ENCODE results near the gene MICALL2.

The MICALL2 gene

GRCh38 chr7:1433128-1433920 lies 25.9 kb downstream of the MICALL2 start:
- no peak for DNase-seq (ENCODE audit: low spot score)

GRCh38 chr7:1432411-1433082 lies 26.7 kb downstream of the MICALL2 start:
- DNase-seq (ENCODE audit: low spot score), result peak; percentile 92

- DNase-seq (ENCODE audit: low spot score), result no peak
These were observed 27.5 kb downstream of the MICALL2 start for GRCh38 chr7:1431634-1432380.

- DNase-seq (ENCODE audit: low spot score), result no peak
These were observed 28.0 kb downstream of the MICALL2 start for GRCh38 chr7:1431226-1431625.

- DNase-seq (ENCODE audit: low spot score), result no peak
These were observed 29.0 kb downstream of the MICALL2 start for GRCh38 chr7:1430056-1430845.

GRCh38 chr7:1428941-1429501 lies 30.2 kb downstream of the MICALL2 start:
- no peak for DNase-seq (ENCODE audit: low spot score)

- DNase-seq (ENCODE audit: low spot score), result no peak
These were observed 32.1 kb downstream of the MICALL2 start for GRCh38 chr7:1427064-1427657.

GRCh38 chr7:1426474-1426873 lies 32.8 kb downstream of the MICALL2 start:
- DNase-seq (ENCODE audit: low spot score), result no peak

GRCh38 chr7:1425292-1426136 lies 33.8 kb downstream of the MICALL2 start:
- DNase-seq (ENCODE audit: low spot score), result peak; percentile 92

- DNase-seq (ENCODE audit: low spot score), result no peak
These were observed 35.2 kb downstream of the MICALL2 start for GRCh38 chr7:1424041-1424440.

- DNase-seq (ENCODE audit: low spot score), result no peak
These were observed 35.9 kb downstream of the MICALL2 start for GRCh38 chr7:1423264-1423811.

- no peak for DNase-seq (ENCODE audit: low spot score)
These were observed 36.6 kb downstream of the MICALL2 start for GRCh38 chr7:1422512-1423263.

GRCh38 chr7:1421946-1422345 lies 37.3 kb downstream of the MICALL2 start:
- DNase-seq (ENCODE audit: low spot score), result no peak

GRCh38 chr7:1421020-1421790 lies 38.1 kb downstream of the MICALL2 start:
- no peak for DNase-seq (ENCODE audit: low spot score)

- DNase-seq (ENCODE audit: low spot score), result no peak
These were observed 39.6 kb downstream of the MICALL2 start for GRCh38 chr7:1419688-1420087.

- DNase-seq (ENCODE audit: low spot score), result no peak
These were observed 40.0 kb downstream of the MICALL2 start for GRCh38 chr7:1419310-1419634.

GRCh38 chr7:1418505-1419309 lies 40.6 kb downstream of the MICALL2 start:
- peak; percentile 71 for DNase-seq (ENCODE audit: low spot score)

All from HuH-7 (cell line).